A549 (cell line): Measurements from ENCODE around the gene SWI5. TPM values are rescaled to one million over a fixed set of nuclear protein-coding genes. Genes with fewer than 3 reads are reported as not detected.

Experiments used
- ATAC-seq, 2 experiments: fragments of 200-7000 bp in 1 of 2; fragments of >200 bp in 1 of 2; cut with Nextera tagmentation in 1 of 2; cut with Tn5 transposase in 1 of 2; 3 replicates each; pipeline versions ENCODE4 v1.8.0 to v1.9.1; 2018 to 2020; ENCODE audit warnings: mild to moderate bottlenecking in 1 of 2, moderate library complexity in 1 of 2
- CTCF ChIA-PET: fragments of 300-600 bp; sonication (Branson Sonifier 250); formaldehyde crosslinking; extraction: SDS; loops from one replicate; lab custom pipeline; 2021; ENCODE audit warnings: antibody characterized with exemption, inconsistent platforms; lab: Yijun Ruan, JAX
- POLR2A ChIA-PET: fragments of 350-600 bp; formaldehyde crosslinking; extraction: SDS; loops from one replicate; lab custom pipeline; 2021; ENCODE audit warnings: antibody characterized with exemption, inconsistent platforms; lab: Yijun Ruan, JAX
- DNase-seq, 2 experiments: peaks; one replicate each; pipeline versions ENCODE4 v3.0.0 to v3.0.0-alpha.2; 2011 to 2016; ENCODE audit warnings: low read depth in 1 of 2, low spot score in 1 of 2
- FAIRE-seq: peaks from 2 replicates; lab custom pipeline; 2011; peaks lifted over from hg19 to GRCh38; lab: Jason Lieb, UNC
- H3K27ac ChIP-seq, 2 experiments: fragments of >200 bp; sonication (Bioruptor Twin); formaldehyde crosslinking; 3 replicates each; pipeline ENCODE4 v1.5.1; 2016 to 2017
- H3K4me1 ChIP-seq: fragments of >200 bp; sonication (Bioruptor Twin); formaldehyde crosslinking; 3 replicates; pipeline ENCODE4 v1.6.1; 2016
- H3K4me2 ChIP-seq: fragments of >200 bp; sonication (Bioruptor Twin); formaldehyde crosslinking; 3 replicates; pipeline ENCODE4 v1.6.1; 2016
- H3K4me3 ChIP-seq: fragments of >200 bp; sonication (Bioruptor Twin); formaldehyde crosslinking; 3 replicates; pipeline ENCODE4 v1.5.1; 2016
- H3K9me3 ChIP-seq: fragments of >200 bp; sonication (Bioruptor Twin); formaldehyde crosslinking; 3 replicates; pipeline ENCODE4 v1.6.1; 2016
- CBX8 ChIP-seq: fragments of 200-600 bp; sonication (generic); IDR thresholded peaks from 2 replicates; pipeline ENCODE4 v1.6.1; 2016
- CHD2 ChIP-seq: fragments of 150-350 bp; IDR thresholded peaks from 2 replicates; pipeline ENCODE4 v1.6.1; 2014; ENCODE audit warnings: low read length; ENCODE audit not compliant: partially characterized antibody
- CTCF ChIP-seq: fragments of >200 bp; sonication (Bioruptor Twin); formaldehyde crosslinking; IDR thresholded peaks from 3 replicates; pipeline ENCODE4 v1.5.1; 2016
- ELK1 ChIP-seq: fragments of 150-350 bp; IDR thresholded peaks from 2 replicates; pipeline ENCODE4 v1.6.1; 2014; ENCODE audit warnings: low read depth, mild to moderate bottlenecking, low read length
- FOSB ChIP-seq: fragments of 250-450 bp; sonication (Bioruptor Pico); IDR thresholded peaks from 2 replicates; pipeline ENCODE4 v1.5.0; 2020; ENCODE audit warnings: mild to moderate bottlenecking, moderate library complexity
- FOSL2 ChIP-seq, 2 experiments: fragments of 450-650 bp in 1 of 2; fragments of >200 bp in 1 of 2; sonication (Bioruptor Twin) in 1 of 2; formaldehyde crosslinking; IDR thresholded peaks; 2 replicates each; pipeline versions ENCODE4 v1.5.0 to v1.6.1; 2016 to 2020; ENCODE audit warnings: mild to moderate bottlenecking in 1 of 2, moderate library complexity in 1 of 2
- HDAC2 ChIP-seq: fragments of 200-600 bp; sonication (generic); IDR thresholded peaks from 2 replicates; pipeline ENCODE4 v1.6.1; 2016
- JUN ChIP-seq, 2 experiments: fragments of >200 bp; sonication (Bioruptor Twin); formaldehyde crosslinking; IDR thresholded peaks; 2 replicates in 1 of 2; 3 replicates in 1 of 2; pipeline ENCODE4 v1.6.1; 2016 to 2017
- JUNB ChIP-seq: fragments of >200 bp; sonication (Bioruptor Twin); formaldehyde crosslinking; IDR thresholded peaks from 2 replicates; pipeline ENCODE4 v1.6.1; 2016
- KDM1A ChIP-seq: fragments of 200-600 bp; sonication (generic); IDR thresholded peaks from 2 replicates; pipeline ENCODE4 v1.6.1; 2016; ENCODE audit warnings: low read depth, mild to moderate bottlenecking
- PHF8 ChIP-seq: fragments of 200-600 bp; sonication (generic); IDR thresholded peaks from 2 replicates; pipeline ENCODE4 v1.6.1; 2016; ENCODE audit warnings: low read depth, mild to moderate bottlenecking, antibody characterized with exemption, moderate library complexity, borderline replicate concordance
- POLR2A ChIP-seq: IDR thresholded peaks from 2 replicates; pipeline ENCODE4 v1.6.1; 2012; ENCODE audit warnings: mild to moderate bottlenecking, low read length
- RAD21 ChIP-seq, 2 experiments: fragments of >200 bp in 1 of 2; sonication (Bioruptor Twin) in 1 of 2; formaldehyde crosslinking in 1 of 2; IDR thresholded peaks in 1 of 2; conservative IDR thresholded peaks in 1 of 2; 2 replicates in 1 of 2; 3 replicates in 1 of 2; pipeline ENCODE4 v1.6.1; 2012 to 2018; ENCODE audit warnings: inconsistent platforms in 1 of 2
- REST ChIP-seq: fragments of 200-600 bp; sonication (generic); IDR thresholded peaks from 2 replicates; pipeline ENCODE4 v1.6.1; 2016; ENCODE audit warnings: antibody characterized with exemption, mild to moderate bottlenecking, moderate library complexity
- SMC3 ChIP-seq: fragments of >200 bp; sonication (Bioruptor Twin); formaldehyde crosslinking; IDR thresholded peaks from 3 replicates; pipeline ENCODE4 v1.6.1; 2018; ENCODE audit warnings: inconsistent platforms
- SREBF2 ChIP-seq: fragments of 450-650 bp; IDR thresholded peaks from 2 replicates; pipeline ENCODE4 v1.6.1; 2014; ENCODE audit warnings: mild to moderate bottlenecking, moderate library complexity
- TP53 ChIP-seq: fragments of 250-450 bp; sonication (Bioruptor Pico); IDR thresholded peaks from 2 replicates; pipeline ENCODE4 v1.5.0; 2021; ENCODE audit warnings: mild to moderate bottlenecking, moderate library complexity
- ZNF302 ChIP-seq: fragments of 250-450 bp; sonication (Bioruptor Pico); IDR thresholded peaks from 2 replicates; pipeline ENCODE4 v1.9.0; 2021; ENCODE audit warnings: inconsistent platforms, mild to moderate bottlenecking, moderate library complexity
- ZSCAN20 ChIP-seq: fragments of 250-450 bp; sonication (Bioruptor Pico); IDR thresholded peaks from 2 replicates; pipeline ENCODE4 v1.8.0; 2022; ENCODE audit warnings: mild to moderate bottlenecking, moderate library complexity
- WGBS: methylation state at CpG from one replicate; pipeline ENCODE4 v1.1.6; 2017; ENCODE audit errors: missing lambda C conversion rate; 5-methylcytosine and 5-hydroxymethylcytosine counted together
- polyA plus RNA-seq, 4 experiments: library from polyadenylated mRNA; depleted of rRNA in 3 of 4; stranded (reverse); fragments of >200 nt; fragmentation: RNase III in 1 of 4; extraction: RNeasy Plus Mini Kit Qiagen cat#74134 plus additional on column Dnase treatment in 1 of 4; gene quantifications; 2 replicates in 3 of 4; 3 replicates in 1 of 4; pipeline ENCODE4 v1.2.3, GENCODE V29; 2011 to 2017

The SWI5 gene
- polyA plus RNA-seq, 2 of the 4 experiments (the other 2 are of a cell fraction), result 45.3 to 66.8 TPM

GRCh38 chr9:128254362-128254761 lies 21.7 kb upstream of the SWI5 start:
- H3K4me1 ChIP-seq, result no peaks in the 10 kb centered on the region
- 94% methylated on average over 19 of the region's 20 CpGs for WGBS
- FAIRE-seq, result no peak

GRCh38 chr9:128254855-128255759 lies 21.0 kb upstream of the SWI5 start:
- ATAC-seq (peak; percentile 33 to 79; a peak in 5 of 6 replicates), DNase-seq (peak; percentile 61 to 88), FAIRE-seq (no peak)
- ChIA-PET CTCF (interaction anchor here (0.6 to 4.3 kb wide), 21 partner anchors 9 to 412 kb away, joined by 3 to 37 read pairs (median 5); no protein-coding TSS in a partner anchor), POLR2A (no interaction called here)
- 67% methylated on average over 15 of the region's 18 CpGs for WGBS
- Histone ChIP-seq H3K9me3 (no peaks in the 10 kb centered on the region), H3K4me2 (no peak overlapping the region), H3K27ac (0 out of 6 replicates have a peak overlapping the region, but pooled peaks of 1 of the 2 experiments have one; percentile 29), H3K4me3 (no peak overlapping the region), H3K4me1 (no peaks in the 10 kb centered on the region)
- TF ChIP-seq CBX8 (no peak), POLR2A (no peak), SMC3 (peak; percentile 28; the same call in 2 of the 3 replicates), CTCF (peak; percentile 75), ZNF302 (CRISPR knock-in tag) (no peak), JUNB (no peak), JUN (IDR thresholded peaks at IDR 0.05) (0 out of 5 replicates have a peak, but pooled peaks of 1 of the 2 experiments have one; percentile 39), FOSB (CRISPR knock-in tag) (0 out of 2 replicates have a peak, but pooled peaks have one; percentile 49), KDM1A (no peak), CHD2 (peak; percentile 25), HDAC2 (no peak), RAD21 (conservative IDR thresholded peaks at IDR 0.05 in 1 of 2, IDR thresholded peaks at IDR 0.05 in 1 of 2) (peak; percentile 32 to 33; a peak in 4 of 5 replicates)

More at GRCh38 chr9:128254362-128254761, 21.7 kb upstream of the SWI5 start:
- DNase-seq, result no peak
- no peak overlapping the region for H3K4me2 ChIP-seq
- TF ChIP-seq SREBF2 (no peak), ZSCAN20 (CRISPR knock-in tag) (no peak), CHD2 (no peak), CBX8 (no peak), PHF8 (no peak), REST (no peak), TP53 (CRISPR knock-in tag) (no peak), FOSL2 (IDR thresholded peaks at IDR 0.05) (no peak), FOSL2 (CRISPR knock-in tag; IDR thresholded peaks at IDR 0.05) (no peak), ELK1 (no peak), POLR2A (no peak), FOSB (CRISPR knock-in tag) (no peak)
- no peaks in the 10 kb centered on the region for H3K9me3 ChIP-seq
- no peak overlapping the region for H3K4me3 ChIP-seq
- POLR2A ChIA-PET, result no interaction called here
- CTCF ChIA-PET, result interaction anchor here (0.9 to 4.3 kb wide), 11 partner anchors 14 to 279 kb away, joined by 3 to 37 read pairs (median 5); no protein-coding TSS in a partner anchor
- H3K27ac ChIP-seq, result no peak overlapping the region
- no peak for ATAC-seq
